Activated CD4-positive, alpha-beta T cell treated with anti-CD3 and anti-CD28 coated beads, Interleukin-2, amount 50 U/mL, for 16 hours (primary cell): Measurements from ENCODE around the gene HSPG2.
"Not testable (repeated sequence)": the region's sequence is repeated elsewhere in the genome, so short reads cannot be mapped to it uniquely, and the experiment has no call there.

Experiments used
- DNase-seq: peaks from one replicate; pipeline ENCODE4 v3.0.0-alpha.2; 2020

Gene HSPG2

GRCh38 chr1:21781815-21782348 lies 155.2 kb downstream of the HSPG2 start:
- peak; percentile 18 for DNase-seq

GRCh38 chr1:21779613-21780521 lies 157.2 kb downstream of the HSPG2 start:
- DNase-seq, result peak; percentile 85

- no peak for DNase-seq
These were observed 158.7 kb downstream of the HSPG2 start for GRCh38 chr1:21778405-21778727.

GRCh38 chr1:21776925-21777324 lies 160.2 kb downstream of the HSPG2 start:
- not testable (repeated sequence) for DNase-seq

- peak; percentile 22 for DNase-seq
These were observed 161.0 kb downstream of the HSPG2 start for GRCh38 chr1:21775985-21776562.

GRCh38 chr1:21775550-21775914 lies 161.6 kb downstream of the HSPG2 start:
- no peak for DNase-seq

- DNase-seq, result no peak
These were observed 162.1 kb downstream of the HSPG2 start for GRCh38 chr1:21774835-21775549.

- peak; percentile 44 for DNase-seq
These were observed 163.5 kb downstream of the HSPG2 start for GRCh38 chr1:21773585-21773984.
